Gastroesophageal sphincter (tissue), 3 donors: Measurements from ENCODE around the gene ADCY2.

Experiments
- POLR2AphosphoS5 ChIP-seq: sonication (generic); formaldehyde crosslinking; IDR thresholded peaks from one replicate; pipeline ENCODE4 v1.6.1; 2017; ENCODE audit warnings: antibody characterized with exemption
- TF ChIP-seq, protein P1 (sequence below), 4 experiments: fragments of 200-600 bp in 2 of 4; fragments of 450-650 bp in 2 of 4; sonication (generic) in 1 of 4; IDR thresholded peaks; one replicate each; pipeline ENCODE4 v1.5.1; 2017 to 2019; ENCODE audit warnings: antibody characterized with exemption in 4 of 4, mild to moderate bottlenecking in 2 of 4, moderate library complexity in 2 of 4

DNA sequence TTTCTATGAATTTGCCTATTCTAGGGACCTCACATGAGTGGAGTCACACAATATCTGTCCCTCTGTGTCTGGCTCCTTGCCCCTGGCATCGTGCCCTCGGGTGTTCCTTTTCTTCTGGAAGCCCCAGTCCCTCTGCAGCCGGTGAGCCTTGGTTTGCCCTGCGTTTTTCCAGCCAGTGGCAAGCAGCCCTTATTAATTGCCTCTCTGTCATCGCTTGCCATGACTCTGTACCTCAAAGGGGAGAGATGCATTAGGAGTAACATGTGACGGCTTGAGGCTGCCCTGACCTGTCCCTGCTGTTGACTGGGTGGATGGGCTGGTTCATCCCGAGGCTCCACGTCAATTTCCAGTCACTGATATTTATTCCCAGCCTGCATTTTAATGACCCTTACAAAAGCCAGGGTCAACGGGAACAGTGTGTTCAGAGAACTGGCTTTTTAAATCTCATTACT, 367.7 kb downstream of the ADCY2 start:
- TF ChIP-seq, protein P1, sequence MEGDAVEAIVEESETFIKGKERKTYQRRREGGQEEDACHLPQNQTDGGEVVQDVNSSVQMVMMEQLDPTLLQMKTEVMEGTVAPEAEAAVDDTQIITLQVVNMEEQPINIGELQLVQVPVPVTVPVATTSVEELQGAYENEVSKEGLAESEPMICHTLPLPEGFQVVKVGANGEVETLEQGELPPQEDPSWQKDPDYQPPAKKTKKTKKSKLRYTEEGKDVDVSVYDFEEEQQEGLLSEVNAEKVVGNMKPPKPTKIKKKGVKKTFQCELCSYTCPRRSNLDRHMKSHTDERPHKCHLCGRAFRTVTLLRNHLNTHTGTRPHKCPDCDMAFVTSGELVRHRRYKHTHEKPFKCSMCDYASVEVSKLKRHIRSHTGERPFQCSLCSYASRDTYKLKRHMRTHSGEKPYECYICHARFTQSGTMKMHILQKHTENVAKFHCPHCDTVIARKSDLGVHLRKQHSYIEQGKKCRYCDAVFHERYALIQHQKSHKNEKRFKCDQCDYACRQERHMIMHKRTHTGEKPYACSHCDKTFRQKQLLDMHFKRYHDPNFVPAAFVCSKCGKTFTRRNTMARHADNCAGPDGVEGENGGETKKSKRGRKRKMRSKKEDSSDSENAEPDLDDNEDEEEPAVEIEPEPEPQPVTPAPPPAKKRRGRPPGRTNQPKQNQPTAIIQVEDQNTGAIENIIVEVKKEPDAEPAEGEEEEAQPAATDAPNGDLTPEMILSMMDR (IDR thresholded peaks at IDR 0.05): no peak
- TF ChIP-seq POLR2AphosphoS5: peak; percentile 30
